ENCODE results near the gene FBXL7. TPM values are rescaled to one million over a fixed set of nuclear protein-coding genes. Genes with fewer than 3 reads are reported as not detected.

Gene FBXL7
- total RNA-seq, 4 donors from 2014 or later: 2.1 to 25.6 (median 6.5) TPM

- H3K27ac ChIP-seq: no peak overlapping the region
- no peak for DNase-seq
- no peak for TF ChIP-seq POLR2A (IDR thresholded peaks at IDR 0.05)
- TF ChIP-seq, protein P1, sequence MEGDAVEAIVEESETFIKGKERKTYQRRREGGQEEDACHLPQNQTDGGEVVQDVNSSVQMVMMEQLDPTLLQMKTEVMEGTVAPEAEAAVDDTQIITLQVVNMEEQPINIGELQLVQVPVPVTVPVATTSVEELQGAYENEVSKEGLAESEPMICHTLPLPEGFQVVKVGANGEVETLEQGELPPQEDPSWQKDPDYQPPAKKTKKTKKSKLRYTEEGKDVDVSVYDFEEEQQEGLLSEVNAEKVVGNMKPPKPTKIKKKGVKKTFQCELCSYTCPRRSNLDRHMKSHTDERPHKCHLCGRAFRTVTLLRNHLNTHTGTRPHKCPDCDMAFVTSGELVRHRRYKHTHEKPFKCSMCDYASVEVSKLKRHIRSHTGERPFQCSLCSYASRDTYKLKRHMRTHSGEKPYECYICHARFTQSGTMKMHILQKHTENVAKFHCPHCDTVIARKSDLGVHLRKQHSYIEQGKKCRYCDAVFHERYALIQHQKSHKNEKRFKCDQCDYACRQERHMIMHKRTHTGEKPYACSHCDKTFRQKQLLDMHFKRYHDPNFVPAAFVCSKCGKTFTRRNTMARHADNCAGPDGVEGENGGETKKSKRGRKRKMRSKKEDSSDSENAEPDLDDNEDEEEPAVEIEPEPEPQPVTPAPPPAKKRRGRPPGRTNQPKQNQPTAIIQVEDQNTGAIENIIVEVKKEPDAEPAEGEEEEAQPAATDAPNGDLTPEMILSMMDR (IDR thresholded peaks at IDR 0.05): no peak
Measured at GRCh38 chr5:15577132-15577531, 77.2 kb downstream of the FBXL7 start.

DNA sequence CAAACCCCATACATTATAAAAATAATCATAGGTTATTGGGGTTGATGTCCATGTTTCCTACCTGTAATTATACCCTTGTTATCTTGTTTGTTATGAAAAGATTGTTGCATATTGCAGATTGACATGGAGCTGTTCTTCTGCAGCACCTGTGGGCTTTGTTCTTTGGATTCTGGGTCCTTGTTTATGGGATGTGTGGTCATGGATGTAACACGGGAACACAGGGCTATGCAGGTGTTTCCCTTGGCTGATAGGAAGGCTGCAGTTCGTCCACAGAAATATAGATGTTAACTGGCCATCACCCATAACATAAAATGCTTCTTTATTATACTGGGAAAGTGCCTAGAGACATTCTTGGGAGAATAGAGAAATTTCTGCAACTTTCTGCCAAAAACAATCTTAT lies 77.9 kb downstream of the FBXL7 start:
- H3K4me1 ChIP-seq: peaks cover 0 to 3% (median 0%) of the 10 kb centered on the region in 4 donors
- H3K9me3 ChIP-seq: no peaks in the 10 kb centered on the region
- no peak for TF ChIP-seq POLR2A (IDR thresholded peaks at IDR 0.05)
- TF ChIP-seq, protein P1 (IDR thresholded peaks at IDR 0.05): no peak
- no peak overlapping the region for H3K4me3 ChIP-seq
- H3K36me3 ChIP-seq: no peaks in the 10 kb centered on the region
- no peak for DNase-seq
- H3K27me3 ChIP-seq: no peaks in the 10 kb centered on the region
- no peak overlapping the region for H3K27ac ChIP-seq

More at GRCh38 chr5:15577132-15577531, 77.2 kb downstream of the FBXL7 start:
- Histone ChIP-seq H3K36me3 (no peaks in the 10 kb centered on the region), H3K4me3 (no peak overlapping the region), H3K4me1 (peaks cover 0 to 3% (median 0%) of the 10 kb centered on the region in 4 donors), H3K27me3 (no peaks in the 10 kb centered on the region), H3K9me3 (no peaks in the 10 kb centered on the region)

DNA sequence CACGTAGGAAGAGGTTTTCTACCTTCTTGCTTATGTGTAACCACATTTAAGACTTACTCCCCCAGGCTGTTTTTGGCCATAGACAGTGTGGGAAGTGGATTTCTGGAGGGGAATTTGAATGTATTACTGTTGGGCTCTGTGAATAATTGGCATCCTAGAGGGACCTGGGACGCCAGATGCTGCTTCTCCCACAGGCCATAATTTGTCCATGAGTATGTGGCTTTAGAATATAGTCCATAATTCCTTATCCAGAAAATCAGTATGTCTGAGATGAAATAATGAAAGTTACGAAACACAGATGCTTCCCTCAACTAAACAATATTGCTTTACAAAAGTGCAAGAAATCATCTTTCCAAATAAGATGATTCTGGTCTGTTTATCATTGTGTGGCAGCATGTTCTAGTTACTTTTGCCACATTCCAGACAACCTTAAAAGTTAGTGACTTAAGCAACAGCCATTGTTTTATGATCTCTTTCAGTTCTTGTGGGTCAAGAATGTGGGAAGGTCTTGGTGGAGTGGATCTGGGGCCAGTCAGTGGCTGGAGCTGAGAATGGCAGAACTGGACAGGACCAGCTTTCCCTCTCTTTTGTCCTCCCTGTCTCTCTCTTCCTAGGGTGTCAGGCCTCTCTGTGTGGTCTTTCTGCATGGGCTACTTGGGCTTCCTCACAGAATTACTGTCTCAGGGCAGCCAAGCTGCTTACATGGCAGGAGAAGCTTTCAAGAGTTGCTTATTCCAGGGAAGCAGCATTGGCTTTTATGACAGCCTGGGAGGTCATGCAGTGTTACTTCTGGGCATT lies 79.4 kb downstream of the FBXL7 start:
- Histone ChIP-seq H3K27ac (no peak overlapping the region), H3K27me3 (no peaks in the 10 kb centered on the region)
- no peak for TF ChIP-seq POLR2A (IDR thresholded peaks at IDR 0.05)
- TF ChIP-seq, protein P1 (IDR thresholded peaks at IDR 0.05): no peak

DNA sequence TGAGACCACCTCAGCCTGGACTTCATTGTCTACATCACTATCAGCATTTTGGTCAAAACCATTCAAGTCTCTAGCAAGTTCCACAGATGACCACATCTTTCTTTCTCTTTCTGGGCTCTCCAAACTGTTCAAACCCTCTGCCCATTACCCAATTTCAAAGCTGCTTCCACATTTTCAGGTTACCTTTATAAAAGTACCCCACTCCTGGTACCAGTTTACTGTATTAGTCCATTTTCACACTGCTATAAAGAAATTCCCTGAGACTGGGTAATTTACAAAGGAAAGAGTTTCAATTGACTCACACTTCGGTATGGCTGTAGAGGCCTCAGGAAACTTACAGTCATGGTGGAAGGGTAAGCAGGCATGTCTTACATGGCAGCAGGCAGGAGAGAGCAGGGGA lies 84.5 kb downstream of the FBXL7 start:
- H3K27me3 ChIP-seq: no peaks in the 10 kb centered on the region
- no peak for DNase-seq
- no peak overlapping the region for H3K4me3 ChIP-seq
- H3K27ac ChIP-seq: no peak overlapping the region
- no peaks in the 10 kb centered on the region for H3K9me3 ChIP-seq
- H3K36me3 ChIP-seq: no peaks in the 10 kb centered on the region
- TF ChIP-seq POLR2A (IDR thresholded peaks at IDR 0.05): no peak
- TF ChIP-seq, protein P1 (IDR thresholded peaks at IDR 0.05): no peak
- no peaks in the 10 kb centered on the region for H3K4me1 ChIP-seq

More for the DNA sequence above, 79.4 kb downstream of the FBXL7 start:
- Histone ChIP-seq H3K36me3 (no peaks in the 10 kb centered on the region), H3K9me3 (no peaks in the 10 kb centered on the region), H3K4me3 (no peak overlapping the region), H3K4me1 (peaks cover 0 to 3% (median 0%) of the 10 kb centered on the region in 4 donors)
- DNase-seq: no peak

- no peak for TF ChIP-seq POLR2A (IDR thresholded peaks at IDR 0.05)
- TF ChIP-seq, protein P1 (IDR thresholded peaks at IDR 0.05): no peak
- H3K4me1 ChIP-seq: no peaks in the 10 kb centered on the region
- H3K36me3 ChIP-seq: no peaks in the 10 kb centered on the region
- H3K4me3 ChIP-seq: no peak overlapping the region
- H3K27ac ChIP-seq: no peak overlapping the region
- no peak for DNase-seq
- no peaks in the 10 kb centered on the region for H3K27me3 ChIP-seq
- H3K9me3 ChIP-seq: no peaks in the 10 kb centered on the region
Measured at GRCh38 chr5:15585128-15585527, 85.1 kb downstream of the FBXL7 start.
